GM18907 (cell line): ENCODE data around the gene C3orf22.

Experiments used
- ATAC-seq: cut with Tn5 transposase; IDR thresholded peaks from one replicate; pipeline ENCODE4 v1.9.1; 2021; ENCODE audit warnings: mild to moderate bottlenecking, moderate library complexity; ENCODE audit not compliant: unreplicated experiment

The C3orf22 gene

DNA sequence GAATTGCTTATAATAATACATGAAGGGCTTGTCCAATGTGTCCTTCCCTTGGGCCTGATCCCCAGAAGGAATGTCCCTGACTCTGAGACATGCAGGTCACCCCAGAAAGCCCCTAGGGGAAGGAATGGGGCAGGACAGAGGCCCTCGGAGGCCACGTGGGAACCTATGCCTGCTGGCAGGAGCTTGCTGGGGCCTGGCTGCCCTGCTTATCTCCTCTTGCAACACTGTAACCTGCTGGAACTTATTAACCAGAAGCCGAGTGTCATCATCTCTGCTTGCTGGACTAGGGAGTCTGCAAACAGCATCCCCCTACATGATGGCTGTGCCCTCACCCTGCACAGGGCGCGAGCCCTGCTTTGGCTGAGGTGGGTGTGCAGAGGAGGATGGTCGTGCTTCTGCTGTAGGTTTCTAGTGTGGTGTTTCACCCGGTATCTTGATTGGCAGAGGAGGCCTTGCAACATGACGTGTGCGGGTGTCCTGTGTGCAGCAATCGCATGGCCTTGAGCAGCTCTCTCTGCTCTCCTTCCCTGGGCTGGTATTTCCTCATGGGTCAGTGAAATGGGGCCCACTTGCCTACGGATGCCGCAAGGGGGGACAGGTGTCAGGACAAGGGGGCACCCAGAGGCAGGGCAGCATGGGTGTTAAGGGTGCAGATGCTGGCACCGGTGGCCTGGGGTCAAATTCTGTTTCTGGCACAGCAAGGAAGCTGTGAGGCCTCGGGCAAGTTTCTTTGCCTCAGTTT is 29.8 kb downstream of the C3orf22 start:
- no peak for ATAC-seq

DNA sequence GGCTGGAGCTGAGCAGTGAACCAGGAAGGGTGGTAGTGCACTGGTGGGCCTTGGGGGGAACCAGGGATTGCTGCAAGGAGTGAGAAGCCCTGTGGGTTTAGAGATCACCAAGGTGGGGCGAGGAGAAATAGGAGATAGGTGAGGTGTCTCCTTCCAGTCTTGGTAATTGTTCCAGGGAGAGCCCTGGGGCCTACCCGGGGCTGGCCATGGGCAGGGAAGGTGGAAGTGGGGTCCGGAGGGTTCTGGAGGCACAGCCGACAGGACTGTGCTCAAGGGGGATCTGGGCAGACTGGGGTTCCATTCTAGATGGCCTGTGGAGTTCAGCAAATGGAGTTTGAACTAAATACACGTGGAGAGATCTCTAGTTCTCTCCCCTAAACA is 30.3 kb downstream of the C3orf22 start:
- no peak for ATAC-seq

GRCh38 chr3:126527455-126528211 is 31.1 kb downstream of the C3orf22 start:
- no peak for ATAC-seq

DNA sequence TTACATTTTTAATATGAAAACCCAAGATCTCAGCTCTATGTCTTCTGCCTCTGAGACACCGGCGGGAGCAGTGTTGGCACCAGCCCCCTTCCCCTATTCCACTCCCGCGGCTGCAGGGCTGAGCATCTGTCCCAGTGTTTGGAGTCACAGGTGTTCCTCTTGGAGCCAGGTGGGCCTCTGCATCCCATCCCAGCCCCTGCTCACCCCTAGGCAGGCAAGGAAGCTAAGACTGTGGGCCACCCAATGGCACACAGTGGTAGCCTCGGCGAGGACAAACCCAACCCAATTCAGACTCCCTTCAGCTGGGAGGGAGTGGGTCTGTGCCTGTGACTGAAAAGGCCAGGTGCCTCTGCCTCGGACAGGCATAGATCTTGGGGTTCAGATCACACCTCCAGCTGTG is 31.7 kb downstream of the C3orf22 start:
- ATAC-seq, result no peak

DNA sequence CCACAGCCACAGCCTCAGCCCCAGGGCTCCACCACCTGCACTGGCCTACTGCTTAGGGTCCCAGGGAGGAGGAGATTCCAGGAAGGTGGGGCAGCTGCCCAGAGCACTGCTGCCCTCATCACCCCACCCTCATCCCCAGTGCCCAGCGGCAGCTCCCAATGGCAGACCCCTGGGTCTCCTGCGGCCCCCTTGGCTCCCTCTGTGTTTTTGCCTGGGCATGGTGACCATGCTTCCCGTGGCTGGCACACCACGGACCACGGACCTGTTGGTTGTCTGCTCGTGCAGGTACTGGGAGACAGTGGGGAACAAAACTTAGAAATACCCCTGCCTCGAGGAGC is 32.1 kb downstream of the C3orf22 start:
- ATAC-seq, result no peak

DNA sequence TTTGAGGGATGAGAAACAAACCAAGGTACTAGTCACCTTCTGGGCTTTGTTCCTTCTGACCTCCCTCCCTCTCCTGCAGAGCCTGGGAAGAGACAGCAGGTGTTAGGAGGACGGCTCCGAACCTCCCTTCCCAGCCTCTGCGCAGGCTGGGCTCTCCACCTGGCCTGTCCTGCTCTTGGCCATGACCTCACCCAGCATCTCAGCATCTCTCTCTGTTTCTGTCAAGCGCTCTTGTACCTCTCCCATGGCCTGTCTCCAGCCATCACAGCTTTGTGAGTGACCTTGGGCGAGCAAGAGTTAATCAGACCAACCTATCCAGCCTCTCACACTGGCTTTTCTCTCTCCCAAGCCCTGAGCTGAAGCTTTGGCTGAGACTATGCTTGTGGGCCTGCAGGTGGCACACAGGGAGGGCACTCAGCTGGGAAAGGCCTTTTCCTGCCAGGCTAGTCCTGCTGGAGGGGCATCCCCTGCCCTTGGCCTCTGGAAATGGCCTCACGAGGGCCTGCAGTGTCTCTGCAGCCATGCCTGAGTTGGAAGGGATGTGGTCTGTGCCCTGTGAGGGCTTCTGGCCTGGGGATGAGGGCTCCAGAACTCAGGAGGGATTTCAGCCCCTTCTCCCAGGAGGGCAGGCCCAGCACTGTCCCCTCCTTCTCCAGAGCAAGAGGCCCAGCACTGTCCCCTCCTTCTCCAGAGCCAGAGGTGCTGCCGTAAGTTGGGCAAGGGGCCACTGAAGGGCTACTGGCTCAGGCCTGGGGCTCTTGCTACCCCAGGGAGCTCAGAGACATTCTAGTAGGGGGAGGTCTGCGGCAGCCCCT is 32.7 kb downstream of the C3orf22 start:
- ATAC-seq, result no peak

DNA sequence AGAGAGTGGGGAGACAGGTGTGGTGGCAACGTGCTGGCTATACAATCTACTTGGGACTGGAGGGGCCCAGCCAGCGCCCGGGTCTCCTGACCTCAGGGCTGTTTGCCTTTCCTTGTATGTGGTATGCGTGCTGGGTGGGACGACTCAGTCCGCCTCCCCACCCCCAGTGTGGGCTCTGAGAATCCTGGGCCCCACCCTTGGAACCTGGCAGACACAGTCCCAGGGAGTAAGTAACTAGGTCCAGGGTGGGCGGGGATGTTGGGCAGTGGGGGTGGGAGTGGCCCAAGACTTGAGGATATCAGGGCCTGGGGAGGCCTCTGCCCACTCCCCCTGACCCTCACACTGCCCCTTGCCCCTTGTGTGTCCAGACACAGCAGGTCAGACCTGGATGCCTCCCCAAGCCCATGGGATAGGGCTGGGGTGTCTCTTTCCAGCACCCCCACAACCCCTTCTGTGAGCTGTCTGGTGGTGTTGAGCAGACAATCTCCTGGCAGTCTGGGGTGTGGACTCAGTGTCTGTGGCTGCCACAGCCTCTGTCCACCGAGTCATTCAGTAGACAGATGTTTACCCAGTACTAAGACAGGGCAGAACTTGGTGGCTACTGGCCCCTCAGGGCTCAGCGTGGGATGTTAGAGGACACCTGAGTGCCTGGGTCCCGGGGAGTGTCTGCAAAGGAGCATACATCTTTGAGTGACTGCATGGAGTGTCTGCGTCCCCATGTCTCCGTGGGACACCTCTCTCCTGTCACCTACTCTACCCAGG is 33.5 kb downstream of the C3orf22 start:
- no peak for ATAC-seq

- no peak for ATAC-seq
These were observed 34.2 kb downstream of the C3orf22 start for GRCh38 chr3:126524429-126524988.

- ATAC-seq, result no peak
These were observed 34.8 kb downstream of the C3orf22 start, which contains the start of gene CHST13 for GRCh38 chr3:126523745-126524428. TSS of gene CHST13 (plus strand) at chr3:126524155. CDS start at chr3:126524333, 178 bp downstream.

DNA sequence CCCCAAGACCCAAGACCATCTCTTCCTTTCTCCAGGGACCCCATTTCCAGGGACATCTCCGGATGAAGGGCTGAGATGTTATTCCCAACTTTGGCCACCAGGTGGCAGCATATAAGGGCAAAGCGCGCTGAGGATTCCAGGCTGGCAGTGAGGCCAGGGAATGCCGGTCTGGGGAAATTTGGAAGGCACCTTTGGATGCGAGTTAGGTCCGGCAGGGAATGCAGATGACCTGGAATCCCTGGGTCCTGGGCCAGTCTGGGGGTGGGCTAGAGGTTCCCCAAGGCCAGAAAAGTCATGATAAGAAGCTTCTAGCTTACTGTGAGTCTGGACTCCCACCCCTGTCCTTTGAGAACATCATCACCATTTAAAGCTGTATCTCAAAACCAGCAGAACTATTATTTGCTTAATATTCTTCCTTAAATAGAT is 36.4 kb downstream of the C3orf22 start:
- no peak for ATAC-seq

- no peak for ATAC-seq
These were observed 37.4 kb downstream of the C3orf22 start for GRCh38 chr3:126521122-126521891.

DNA sequence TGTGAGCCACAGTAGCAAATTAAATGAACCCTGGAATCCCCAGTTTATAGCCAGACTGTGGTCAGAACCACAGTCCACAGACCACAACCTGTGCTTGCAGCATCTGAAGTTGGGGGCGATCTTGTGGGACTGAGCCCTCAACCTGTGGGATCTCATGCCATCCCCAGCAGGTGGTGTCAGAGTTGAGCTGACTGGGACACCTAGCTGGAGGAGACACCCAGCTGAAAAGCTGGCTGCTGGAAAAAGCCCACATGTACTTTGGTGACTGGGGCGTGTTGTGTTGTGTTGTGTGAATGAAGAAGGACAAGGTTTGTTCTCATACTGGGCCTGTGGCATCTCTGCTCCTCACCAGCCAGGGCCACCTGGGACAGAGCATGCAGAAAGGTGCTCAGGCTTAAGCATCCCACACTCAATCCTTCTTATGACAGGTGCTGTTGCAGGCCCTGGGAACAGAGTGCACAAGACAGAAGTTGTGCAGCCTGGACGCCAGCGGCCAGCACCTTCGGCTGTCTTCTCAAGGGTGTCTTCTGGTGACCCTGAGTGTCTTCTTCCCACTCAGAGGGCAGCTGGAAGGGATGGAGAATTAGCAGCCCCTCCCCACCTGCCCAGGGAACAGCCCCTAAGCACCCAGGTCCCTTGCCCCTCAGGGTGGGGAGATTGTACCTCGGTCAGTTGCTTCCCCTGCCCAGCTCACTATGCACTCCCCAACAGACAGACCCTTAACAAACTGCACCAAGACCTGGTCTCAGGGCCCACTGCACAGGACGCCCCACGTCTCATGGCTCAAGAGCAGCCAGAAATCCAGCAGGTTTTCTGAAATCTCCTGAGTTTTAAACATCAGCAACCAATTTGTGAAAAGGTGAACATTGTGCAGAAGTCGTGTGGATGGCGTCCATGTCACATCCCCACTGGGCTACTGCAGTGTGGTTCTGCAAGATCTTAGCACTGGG is 39.0 kb downstream of the C3orf22 start:
- ATAC-seq, result no peak

DNA sequence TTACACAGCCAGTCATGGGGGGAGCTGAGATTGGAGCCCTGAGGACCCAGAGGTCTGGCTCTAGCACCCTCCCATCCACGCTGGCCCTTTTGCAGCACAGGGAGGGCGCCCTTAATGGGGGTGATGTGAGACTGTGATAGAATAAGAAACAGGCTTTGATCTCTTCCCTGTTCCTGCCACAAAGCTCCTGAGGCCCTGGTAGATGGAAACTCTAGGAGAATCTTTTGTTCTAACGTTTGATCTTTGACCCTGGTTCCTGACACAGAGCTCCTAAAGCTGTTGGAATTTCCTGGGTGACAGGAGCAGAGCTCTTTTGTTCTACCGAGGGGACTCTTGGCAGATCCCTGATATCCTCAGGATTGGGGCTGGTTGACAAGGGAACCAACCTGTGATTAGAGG is 40.0 kb downstream of the C3orf22 start:
- no peak for ATAC-seq

- ATAC-seq, result no peak
These were observed 40.5 kb downstream of the C3orf22 start for GRCh38 chr3:126517986-126518778.

DNA sequence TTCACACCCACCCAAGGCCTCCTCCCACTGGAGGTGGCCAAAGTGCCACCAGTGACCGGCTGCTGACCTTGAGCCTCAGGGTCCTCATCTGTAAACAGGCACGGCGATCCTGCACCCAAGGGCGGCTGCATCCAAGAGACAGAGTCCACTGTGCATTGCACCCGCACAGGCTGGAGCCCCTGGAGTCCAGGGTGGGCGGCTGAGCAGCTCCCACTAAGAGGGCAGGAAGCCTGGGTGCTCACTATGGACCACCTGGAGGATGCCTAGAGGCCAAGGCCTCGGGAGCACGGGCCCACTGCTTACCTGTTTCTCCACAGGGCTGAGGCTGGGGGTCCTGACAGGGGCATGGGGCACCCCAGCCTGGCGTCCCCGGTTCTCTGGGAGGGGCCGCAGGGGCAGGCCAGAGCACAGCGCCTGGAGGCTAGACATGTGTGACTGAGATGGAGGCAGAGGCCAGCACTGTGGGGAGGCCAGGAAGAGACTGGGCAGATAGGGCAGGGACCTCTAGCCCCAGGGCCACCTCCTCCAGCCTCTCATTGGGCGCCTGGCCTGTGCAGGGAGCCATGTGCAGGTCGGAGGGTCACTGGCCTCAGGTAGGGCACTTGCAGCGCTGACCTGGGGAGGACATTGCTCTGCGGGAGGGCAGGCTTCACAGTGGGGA is 41.3 kb downstream of the C3orf22 start, which contains the start of gene UROC1:
UROC1 (minus strand) TSS at position 483 of the 661 bp plus-strand sequence; CDS start at position 429, 54 bp downstream.
- no peak for ATAC-seq

DNA sequence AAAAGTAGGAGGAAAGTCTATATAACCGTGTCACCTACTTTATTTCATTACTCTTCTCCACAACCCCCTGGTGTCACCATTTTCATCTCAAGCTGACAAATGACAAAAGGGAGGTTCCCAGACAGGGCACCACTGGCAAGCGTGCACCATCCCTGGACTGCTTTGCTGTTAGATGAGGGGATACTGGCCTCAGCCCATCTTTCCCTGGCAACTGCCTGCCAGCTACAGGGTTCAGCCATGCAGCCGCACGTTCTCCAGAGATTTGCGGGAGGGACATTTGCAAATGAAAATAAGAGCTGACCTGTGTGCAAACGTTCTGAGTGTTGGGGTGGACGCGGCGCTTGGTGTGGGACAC is 41.8 kb downstream of the C3orf22 start:
- no peak for ATAC-seq
